ENCODE results near the gene FEM1B. TPM values are rescaled to one million over a fixed set of nuclear protein-coding genes. Genes with fewer than 3 reads are reported as not detected.

FEM1B gene
- total RNA-seq, 1 donor from 2014 or later: 47.0 TPM

Other genes starting within 250 kb of the FEM1B start
- 18.7 and 22.9 TPM in 2 replicates for gene PIAS1, start 223.4 kb upstream of the FEM1B start, total RNA-seq
- gene CALML4, start 72.4 kb upstream of the FEM1B start, total RNA-seq: 1.8 and 2.0 TPM in 2 replicates
- 10.6 and 16.0 TPM in 2 replicates for gene CLN6, start 48.0 kb upstream of the FEM1B start, total RNA-seq
- 3.4 and 12.9 TPM in 2 replicates for gene ITGA11, start 154.4 kb downstream of the FEM1B start, total RNA-seq